Osteoblast (primary cell): ENCODE data around the gene CAPN11. TPM values are rescaled to one million over a fixed set of nuclear protein-coding genes. Genes with fewer than 3 reads are reported as not detected.

Experiments
- DNase-seq: peaks from one replicate; pipeline ENCODE4 v3.0.0; 2011; ENCODE audit warnings: low spot score, mixed read lengths; ENCODE audit not compliant: insufficient read length; ENCODE audit errors: missing footprints
- H2AFZ ChIP-seq: 2 replicates; pipeline ENCODE4 v1.6.0; 2011; ENCODE audit warnings: mild to moderate bottlenecking, low read length
- H3K27ac ChIP-seq: 2 replicates; pipeline ENCODE4 v1.5.1; 2011; ENCODE audit warnings: mild to moderate bottlenecking, low read depth, low read length, moderate library complexity
- H3K27me3 ChIP-seq: 2 replicates; pipeline ENCODE4 v1.6.0; 2012; ENCODE audit warnings: mild to moderate bottlenecking, control low read depth, inconsistent platforms, low read length, moderate library complexity; ENCODE audit not compliant: insufficient read depth
- H3K36me3 ChIP-seq: 2 replicates; pipeline ENCODE4 v1.5.1; 2011; ENCODE audit warnings: mild to moderate bottlenecking, low read length, control low read depth, moderate library complexity; ENCODE audit not compliant: insufficient read depth
- H3K4me1 ChIP-seq: 2 replicates; pipeline ENCODE4 v1.5.1; 2011; ENCODE audit warnings: mild to moderate bottlenecking, low read length, control low read depth, moderate library complexity; ENCODE audit not compliant: insufficient read depth
- H3K4me2 ChIP-seq: 2 replicates; pipeline ENCODE4 v1.6.0; 2011; ENCODE audit warnings: mild to moderate bottlenecking, low read length; ENCODE audit not compliant: insufficient read depth
- H3K4me3 ChIP-seq: fragments of 200-600 bp; sonication (generic); 3 replicates; pipeline ENCODE4 v1.5.1; 2012; ENCODE audit warnings: mild to moderate bottlenecking, low read length, inconsistent platforms; ENCODE audit not compliant: insufficient read depth
- H3K79me2 ChIP-seq: 2 replicates; pipeline ENCODE4 v1.6.0; 2012; ENCODE audit warnings: mild to moderate bottlenecking, low read length, control low read depth, inconsistent platforms; ENCODE audit not compliant: insufficient read depth
- H3K9me3 ChIP-seq: 2 replicates; pipeline ENCODE4 v1.5.1; 2011; ENCODE audit warnings: low read depth, low read length, control low read depth
- H4K20me1 ChIP-seq: 2 replicates; pipeline ENCODE4 v1.6.0; 2012; ENCODE audit warnings: mild to moderate bottlenecking, low read length, control low read depth; ENCODE audit not compliant: insufficient read depth
- total RNA-seq: library from RNA; depleted of rRNA; stranded (reverse); fragments of >200 nt; gene quantifications from 2 replicates; pipeline ENCODE4 v1.2.3, GENCODE V29; 2012
- TF ChIP-seq, protein P1 (sequence below): IDR thresholded peaks from 2 replicates; pipeline ENCODE4 v1.5.1; 2011; ENCODE audit warnings: mild to moderate bottlenecking, low read depth, low read length, moderate library complexity; ENCODE audit errors: extremely low read depth

CAPN11 gene
- total RNA-seq, 1 donor = not detected

DNA sequence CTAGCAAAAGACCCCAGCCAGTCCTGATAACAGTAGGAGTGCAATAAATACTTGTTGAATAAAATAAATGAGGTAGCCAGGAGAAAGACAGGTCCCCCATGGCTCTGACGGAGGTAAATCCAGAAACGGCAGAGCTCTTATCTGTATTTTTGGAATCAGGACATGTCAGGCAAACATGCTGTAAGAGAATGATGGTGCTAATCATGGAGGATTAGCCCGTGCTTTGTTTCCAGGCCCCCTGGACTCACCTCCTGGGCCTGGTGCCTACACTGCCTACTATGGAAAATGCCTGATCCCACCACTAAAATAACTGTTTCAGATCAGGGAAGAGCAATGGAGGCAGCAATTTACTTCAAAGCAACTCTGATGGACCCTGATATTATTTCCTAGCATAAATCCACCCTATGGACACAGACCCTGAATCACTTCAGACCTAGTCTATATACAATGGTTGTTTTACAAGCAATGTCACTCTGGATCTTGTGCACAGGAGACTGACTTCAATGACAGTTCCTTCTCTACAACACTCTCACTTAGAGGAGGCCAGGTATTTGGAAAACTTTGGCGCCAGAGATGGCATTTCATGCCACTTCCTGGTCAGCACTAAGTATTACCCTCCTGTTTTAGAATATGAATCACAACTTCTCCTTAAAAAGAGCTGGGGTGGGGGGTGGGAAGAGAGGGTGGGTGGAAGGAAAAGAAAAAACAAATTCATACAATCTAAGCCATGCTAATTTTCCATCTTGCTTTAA, 37.8 kb upstream of the CAPN11 start:
- Histone ChIP-seq H4K20me1 (peaks cover 40% of the 10 kb centered on the region), H3K27me3 (no peaks in the 10 kb centered on the region), H2AFZ (no peak overlapping the region), H3K36me3 (no peaks in the 10 kb centered on the region), H3K4me1 (peaks cover 81% of the 10 kb centered on the region), H3K27ac (peak overlapping the region; percentile 23), H3K4me2 (peak overlapping the region; percentile 59), H3K79me2 (peaks cover 95% of the 10 kb centered on the region), H3K9me3 (no peaks in the 10 kb centered on the region), H3K4me3 (peak overlapping the region; percentile 8)
- TF ChIP-seq, protein P1, sequence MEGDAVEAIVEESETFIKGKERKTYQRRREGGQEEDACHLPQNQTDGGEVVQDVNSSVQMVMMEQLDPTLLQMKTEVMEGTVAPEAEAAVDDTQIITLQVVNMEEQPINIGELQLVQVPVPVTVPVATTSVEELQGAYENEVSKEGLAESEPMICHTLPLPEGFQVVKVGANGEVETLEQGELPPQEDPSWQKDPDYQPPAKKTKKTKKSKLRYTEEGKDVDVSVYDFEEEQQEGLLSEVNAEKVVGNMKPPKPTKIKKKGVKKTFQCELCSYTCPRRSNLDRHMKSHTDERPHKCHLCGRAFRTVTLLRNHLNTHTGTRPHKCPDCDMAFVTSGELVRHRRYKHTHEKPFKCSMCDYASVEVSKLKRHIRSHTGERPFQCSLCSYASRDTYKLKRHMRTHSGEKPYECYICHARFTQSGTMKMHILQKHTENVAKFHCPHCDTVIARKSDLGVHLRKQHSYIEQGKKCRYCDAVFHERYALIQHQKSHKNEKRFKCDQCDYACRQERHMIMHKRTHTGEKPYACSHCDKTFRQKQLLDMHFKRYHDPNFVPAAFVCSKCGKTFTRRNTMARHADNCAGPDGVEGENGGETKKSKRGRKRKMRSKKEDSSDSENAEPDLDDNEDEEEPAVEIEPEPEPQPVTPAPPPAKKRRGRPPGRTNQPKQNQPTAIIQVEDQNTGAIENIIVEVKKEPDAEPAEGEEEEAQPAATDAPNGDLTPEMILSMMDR = no peak
- no peak for DNase-seq

DNA sequence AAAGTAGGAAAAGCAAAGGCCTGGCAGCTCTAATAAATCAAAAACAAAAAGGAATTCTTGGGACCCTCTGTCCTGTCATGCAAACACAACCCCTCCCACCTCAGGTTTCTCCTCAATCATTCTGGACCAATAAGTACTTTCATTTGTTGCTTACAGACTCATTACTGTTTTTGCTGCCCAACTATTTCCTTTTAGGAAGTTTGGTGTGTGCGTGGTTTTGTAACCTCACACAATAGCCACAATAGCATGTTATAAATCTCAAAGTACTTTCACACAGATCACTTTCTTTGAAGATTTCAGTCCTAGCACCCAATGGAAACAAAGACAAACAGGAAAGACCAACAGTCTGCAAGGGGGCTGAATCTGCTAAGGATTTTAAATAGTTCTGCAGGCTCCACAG, 35.8 kb upstream of the CAPN11 start:
- peak overlapping the region; percentile 5 for H3K4me2 ChIP-seq
- H3K4me1 ChIP-seq = peaks cover 66% of the 10 kb centered on the region

DNA sequence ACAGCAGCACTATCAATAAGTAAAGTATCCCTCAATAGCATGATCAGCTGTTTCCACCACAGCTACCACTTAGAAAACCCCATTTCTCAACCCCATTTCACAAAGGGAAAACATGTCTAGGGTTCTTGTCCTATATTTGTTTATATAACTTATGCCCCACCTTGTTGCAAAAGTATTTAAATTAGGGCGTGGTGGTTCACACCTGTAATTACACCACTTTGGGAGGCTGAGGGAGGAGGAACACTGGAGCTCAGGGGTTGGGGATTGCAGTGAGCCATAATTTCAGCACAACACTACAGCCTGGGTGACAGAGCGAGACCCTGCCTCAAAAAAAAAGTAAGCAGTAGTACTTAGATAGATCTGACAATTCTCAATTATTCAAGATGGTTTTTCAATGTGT, 35.1 kb upstream of the CAPN11 start:
- no peak overlapping the region for H3K4me3 ChIP-seq
- H3K9me3 ChIP-seq = no peaks in the 10 kb centered on the region
- peaks cover 98% of the 10 kb centered on the region for H3K79me2 ChIP-seq
- peak overlapping the region; percentile 5 for H3K4me2 ChIP-seq
- TF ChIP-seq, protein P1 = no peak
- peaks cover 52% of the 10 kb centered on the region for H4K20me1 ChIP-seq
- peak overlapping the region; percentile 40 for H3K27ac ChIP-seq
- no peak for DNase-seq
- H3K4me1 ChIP-seq = peaks cover 63% of the 10 kb centered on the region
- H3K36me3 ChIP-seq = no peaks in the 10 kb centered on the region
- H2AFZ ChIP-seq = no peak overlapping the region
- H3K27me3 ChIP-seq = no peaks in the 10 kb centered on the region

More for the DNA sequence above, 35.8 kb upstream of the CAPN11 start:
- DNase-seq = no peak
- Histone ChIP-seq H3K27ac (peak overlapping the region; percentile 40), H3K36me3 (no peaks in the 10 kb centered on the region), H3K27me3 (no peaks in the 10 kb centered on the region), H3K4me3 (no peak overlapping the region), H2AFZ (no peak overlapping the region), H3K79me2 (peaks cover 98% of the 10 kb centered on the region), H3K9me3 (no peaks in the 10 kb centered on the region), H4K20me1 (peaks cover 48% of the 10 kb centered on the region)
- TF ChIP-seq, protein P1 = no peak

DNA sequence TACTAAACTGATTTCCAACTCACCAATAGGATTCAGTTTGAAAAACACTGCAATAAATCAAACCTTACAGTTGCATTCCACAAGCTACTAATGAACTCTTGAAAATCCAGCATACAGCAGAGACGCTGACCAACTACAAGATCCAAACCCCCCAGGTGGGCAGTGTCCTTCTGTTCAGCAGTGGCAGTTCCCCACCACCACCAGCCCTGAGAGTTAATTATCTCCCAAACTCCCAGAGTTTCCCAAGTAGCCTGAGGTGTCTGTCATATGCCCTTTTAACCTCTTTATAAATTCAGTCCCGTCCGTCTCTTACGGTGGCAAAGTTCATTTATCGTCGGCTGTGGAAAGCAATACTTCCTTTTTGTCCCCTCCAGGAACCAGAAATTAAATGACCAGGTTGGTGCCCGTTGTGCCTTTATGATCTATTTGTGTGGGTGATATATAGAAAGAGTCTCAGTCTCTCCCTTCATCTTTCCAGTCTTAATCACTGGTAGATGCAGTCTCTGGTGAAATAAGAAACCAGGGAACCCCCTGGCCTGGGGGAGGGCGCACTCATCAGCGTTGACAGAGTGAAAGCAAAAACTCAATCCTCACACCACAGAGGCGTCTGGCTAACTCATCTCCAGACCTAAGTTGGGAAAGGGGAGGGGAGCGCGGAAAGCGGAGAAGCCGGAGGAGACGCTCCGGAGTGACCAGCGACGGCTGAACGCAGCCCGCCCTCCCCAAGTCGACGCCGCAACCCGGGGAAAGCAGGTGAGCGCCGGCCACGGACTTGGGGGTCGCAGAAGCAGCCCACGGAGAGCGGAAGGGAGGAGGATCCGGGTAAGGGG, 32.1 kb upstream of the CAPN11 start:
- peak overlapping the region; percentile 95 for H3K4me2 ChIP-seq
- peak overlapping the region; percentile 80 for H2AFZ ChIP-seq
- TF ChIP-seq, protein P1 = no peak
- no peaks in the 10 kb centered on the region for H3K9me3 ChIP-seq
- no peaks in the 10 kb centered on the region for H3K36me3 ChIP-seq
- H3K4me3 ChIP-seq = peak overlapping the region; percentile 91
- H3K79me2 ChIP-seq = peaks cover 87% of the 10 kb centered on the region
- peaks cover 45% of the 10 kb centered on the region for H4K20me1 ChIP-seq
- H3K27me3 ChIP-seq = no peaks in the 10 kb centered on the region
- H3K27ac ChIP-seq = peak overlapping the region; percentile 84
- DNase-seq = peak; percentile 96
- peaks cover 38% of the 10 kb centered on the region for H3K4me1 ChIP-seq
